OCI-LY7 (cell line): ENCODE data around the gene DUS1L. TPM values are rescaled to one million over a fixed set of nuclear protein-coding genes. Genes with fewer than 3 reads are reported as not detected.

ENCODE experiments used
- BruUV-seq: library from RNA; stranded (reverse); fragments of 400-500 nt; replicated peaks from 2 replicates; lab custom pipeline; 2021; lab: Mats Ljungman, UMichigan
- CTCF ChIA-PET: fragments of 300-600 bp; sonication (Branson Sonifier 250); formaldehyde crosslinking; loops from one replicate; lab custom pipeline; 2022; ENCODE audit warnings: antibody characterized with exemption; ENCODE audit not compliant: unreplicated experiment; lab: Charles Lee
- POLR2A ChIA-PET: fragments of 300-600 bp; sonication (Branson Sonifier 250); formaldehyde crosslinking; loops from one replicate; lab custom pipeline; 2022; ENCODE audit warnings: antibody characterized with exemption; lab: Charles Lee
- DNase-seq: peaks from one replicate; pipeline ENCODE4 v3.0.0-alpha.2; 2015; ENCODE audit warnings: low spot score
- H2AFZ ChIP-seq: fragments of 200-600 bp; sonication (generic), shearing (Covaris generic); 2 replicates; pipeline ENCODE4 v1.6.1; 2014; ENCODE audit warnings: mild to moderate bottlenecking, antibody characterized with exemption, low read length, moderate library complexity
- H3K27ac ChIP-seq: fragments of 200-600 bp; sonication (generic); 2 replicates; pipeline ENCODE4 v1.5.1; 2014; ENCODE audit warnings: mixed run types, low read depth, mild to moderate bottlenecking, moderate library complexity, low read length, inconsistent platforms; ENCODE audit not compliant: poor library complexity, severe bottlenecking
- H3K36me3 ChIP-seq: fragments of 200-600 bp; sonication (generic); 2 replicates; pipeline ENCODE4 v1.6.1; 2014; ENCODE audit warnings: mild to moderate bottlenecking, antibody characterized with exemption, low read length, moderate library complexity, mixed read lengths; ENCODE audit not compliant: insufficient read depth
- H3K4me1 ChIP-seq: fragments of 200-600 bp; sonication (generic); 2 replicates; pipeline ENCODE4 v1.5.1; 2014; ENCODE audit warnings: mild to moderate bottlenecking, low read length; ENCODE audit not compliant: insufficient read depth, poor library complexity, severe bottlenecking
- H3K4me2 ChIP-seq: fragments of 200-600 bp; sonication (generic); 2 replicates; pipeline ENCODE4 v1.6.1; 2014; ENCODE audit warnings: mild to moderate bottlenecking, low read length
- H3K4me3 ChIP-seq: fragments of 200-600 bp; sonication (generic); 2 replicates; pipeline ENCODE4 v1.5.1; 2014; ENCODE audit warnings: mild to moderate bottlenecking, low read depth, low read length; ENCODE audit not compliant: poor library complexity, severe bottlenecking
- H3K79me2 ChIP-seq: fragments of 200-600 bp; sonication (generic); 2 replicates; pipeline ENCODE4 v1.6.1; 2016; ENCODE audit warnings: low read depth, mild to moderate bottlenecking, low read length, moderate library complexity, mixed read lengths; ENCODE audit not compliant: insufficient read depth
- H3K9me2 ChIP-seq: fragments of 200-600 bp; sonication (generic); 2 replicates; pipeline ENCODE4 v1.6.1; 2016; ENCODE audit warnings: mild to moderate bottlenecking, low read length, mixed read lengths; ENCODE audit not compliant: insufficient read depth
- H3K9me3 ChIP-seq: fragments of 200-600 bp; sonication (generic); 2 replicates; pipeline ENCODE4 v1.6.1; 2014; ENCODE audit warnings: mild to moderate bottlenecking, mixed run types, low read length, mixed read lengths
- H4K20me1 ChIP-seq: fragments of 200-600 bp; sonication (generic); 2 replicates; pipeline ENCODE4 v1.6.1; 2014; ENCODE audit warnings: mild to moderate bottlenecking, antibody characterized with exemption, low read length, moderate library complexity, mixed read lengths; ENCODE audit not compliant: insufficient read depth
- EZH2phosphoT487 ChIP-seq: fragments of 200-600 bp; sonication (generic); IDR thresholded peaks from 2 replicates; pipeline ENCODE4 v1.6.1; 2018; ENCODE audit warnings: low read depth, borderline replicate concordance, mild to moderate bottlenecking, mixed run types, antibody characterized with exemption, low read length, moderate library complexity, mixed read lengths
- intact Hi-C: fragments of 100-400 bp; cut with micrococcal nuclease; formaldehyde crosslinking; loops from one replicate; pipeline ENCODE4 v1.10.0; 2022; ENCODE audit not compliant: unreplicated experiment
- total RNA-seq, 2 experiments: library from RNA; depleted of rRNA in 1 of 2; stranded (reverse); fragments of >200 nt in 1 of 2; shearing (Covaris generic) in 1 of 2; gene quantifications; 2 replicates each; pipeline ENCODE4 v1.2.3, GENCODE V29; 2014 to 2022
- TF ChIP-seq, protein P1 (sequence below): fragments of 200-600 bp; sonication (generic); conservative IDR thresholded peaks from 2 replicates; pipeline ENCODE4 v1.5.1; 2014; ENCODE audit warnings: mild to moderate bottlenecking, antibody characterized with exemption, low read length, moderate library complexity, mixed read lengths

The DUS1L gene
- total RNA-seq, 2 experiments from 2014 or later, result 320 to 388 TPM

- H3K36me3 ChIP-seq, result 0 out of 2 replicates have a peak, but pooled peaks cover 4% of the 10 kb centered on the region
- no peak overlapping the region for H3K4me2 ChIP-seq
- H2AFZ ChIP-seq, result no peak overlapping the region
- no peaks in the 10 kb centered on the region for H4K20me1 ChIP-seq
- POLR2A ChIA-PET, result no interaction called here
- no peaks in the 10 kb centered on the region for H3K9me3 ChIP-seq
- peaks cover 21% of the 10 kb centered on the region for H3K4me1 ChIP-seq
- no peak for DNase-seq
- no peak overlapping the region for H3K27ac ChIP-seq
- no peaks in the 10 kb centered on the region for H3K9me2 ChIP-seq
- H3K4me3 ChIP-seq, result no peak overlapping the region
- BruUV-seq, result no TSS peak
- CTCF ChIA-PET, result no interaction called here
- TF ChIP-seq EZH2phosphoT487, result no peak
- TF ChIP-seq, protein P1, sequence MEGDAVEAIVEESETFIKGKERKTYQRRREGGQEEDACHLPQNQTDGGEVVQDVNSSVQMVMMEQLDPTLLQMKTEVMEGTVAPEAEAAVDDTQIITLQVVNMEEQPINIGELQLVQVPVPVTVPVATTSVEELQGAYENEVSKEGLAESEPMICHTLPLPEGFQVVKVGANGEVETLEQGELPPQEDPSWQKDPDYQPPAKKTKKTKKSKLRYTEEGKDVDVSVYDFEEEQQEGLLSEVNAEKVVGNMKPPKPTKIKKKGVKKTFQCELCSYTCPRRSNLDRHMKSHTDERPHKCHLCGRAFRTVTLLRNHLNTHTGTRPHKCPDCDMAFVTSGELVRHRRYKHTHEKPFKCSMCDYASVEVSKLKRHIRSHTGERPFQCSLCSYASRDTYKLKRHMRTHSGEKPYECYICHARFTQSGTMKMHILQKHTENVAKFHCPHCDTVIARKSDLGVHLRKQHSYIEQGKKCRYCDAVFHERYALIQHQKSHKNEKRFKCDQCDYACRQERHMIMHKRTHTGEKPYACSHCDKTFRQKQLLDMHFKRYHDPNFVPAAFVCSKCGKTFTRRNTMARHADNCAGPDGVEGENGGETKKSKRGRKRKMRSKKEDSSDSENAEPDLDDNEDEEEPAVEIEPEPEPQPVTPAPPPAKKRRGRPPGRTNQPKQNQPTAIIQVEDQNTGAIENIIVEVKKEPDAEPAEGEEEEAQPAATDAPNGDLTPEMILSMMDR, result no peak
- peaks cover 8% of the 10 kb centered on the region; the same call in 1 of the 2 replicates for H3K79me2 ChIP-seq
- intact Hi-C loops, result no loop called here
Measured at GRCh38 chr17:82048571-82048971, 17.0 kb downstream of the DUS1L start.

- no peaks in the 10 kb centered on the region for H4K20me1 ChIP-seq
Measured at GRCh38 chr17:82047914-82048570, 17.6 kb downstream of the DUS1L start.

More at GRCh38 chr17:82047914-82048570, 17.6 kb downstream of the DUS1L start:
- no peak for TF ChIP-seq EZH2phosphoT487
- TF ChIP-seq, protein P1, result no peak
- Histone ChIP-seq H3K9me2 (no peaks in the 10 kb centered on the region), H3K4me1 (peaks cover 19% of the 10 kb centered on the region), H3K9me3 (no peaks in the 10 kb centered on the region), H3K79me2 (peaks cover 8% of the 10 kb centered on the region; the same call in 1 of the 2 replicates), H3K4me2 (no peak overlapping the region), H3K36me3 (no peaks in the 10 kb centered on the region), H3K4me3 (no peak overlapping the region), H3K27ac (no peak overlapping the region), H2AFZ (no peak overlapping the region)
- DNase-seq, result no peak
- ChIA-PET CTCF (no interaction called here), POLR2A (interaction anchor here (1.5 kb wide), 1 partner anchor 11 kb away, joined by 4 read pairs; the partner anchor contains the start of gene DCXR)
- intact Hi-C loops, result no loop called here
- TSS peak; percentile 72 for BruUV-seq
